ENCODE results near the gene KIZ.

DNA sequence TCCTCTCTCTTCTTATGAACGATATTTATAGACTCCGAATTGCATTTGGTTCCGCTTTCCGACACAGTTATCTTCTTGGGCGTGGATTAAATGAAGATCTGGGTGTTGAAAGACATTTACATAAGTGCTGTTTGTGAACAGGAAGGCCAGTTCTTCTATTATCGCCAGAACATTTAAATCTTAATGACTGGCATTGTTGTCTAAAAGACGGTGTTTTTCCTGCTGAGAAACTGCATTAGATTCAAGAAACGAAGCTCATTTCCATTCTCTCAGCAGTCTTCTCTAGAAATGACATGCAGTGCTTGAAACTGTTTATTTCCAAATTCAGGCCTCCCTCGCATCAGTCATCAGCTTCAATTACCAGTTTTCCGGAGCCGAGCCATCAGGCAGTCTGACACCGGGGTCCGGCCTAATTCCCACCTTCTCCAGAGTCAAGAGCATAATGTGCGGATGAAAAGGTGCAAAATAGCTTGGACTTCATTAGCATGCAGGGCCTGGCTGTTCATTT, 35.7 kb upstream of the KIZ start:
- no peak for TF ChIP-seq EZH2 (IDR thresholded peaks at IDR 0.05; ENCODE audit: borderline replicate concordance, insufficient read depth, low read depth, low read length, poor library complexity, severe bottlenecking)
- TF ChIP-seq CTCF (IDR thresholded peaks at IDR 0.05) = no peak
